ENCODE data around the gene RIN3. TPM values are rescaled to one million over a fixed set of nuclear protein-coding genes. Genes with fewer than 3 reads are reported as not detected.
A peak's percentile ranks its signal among the peaks of the same experiment; 100 is the strongest.

Gene RIN3
- polyA plus RNA-seq, 3 donors, result 42.8 to 144 (median 54.6) TPM

DNA sequence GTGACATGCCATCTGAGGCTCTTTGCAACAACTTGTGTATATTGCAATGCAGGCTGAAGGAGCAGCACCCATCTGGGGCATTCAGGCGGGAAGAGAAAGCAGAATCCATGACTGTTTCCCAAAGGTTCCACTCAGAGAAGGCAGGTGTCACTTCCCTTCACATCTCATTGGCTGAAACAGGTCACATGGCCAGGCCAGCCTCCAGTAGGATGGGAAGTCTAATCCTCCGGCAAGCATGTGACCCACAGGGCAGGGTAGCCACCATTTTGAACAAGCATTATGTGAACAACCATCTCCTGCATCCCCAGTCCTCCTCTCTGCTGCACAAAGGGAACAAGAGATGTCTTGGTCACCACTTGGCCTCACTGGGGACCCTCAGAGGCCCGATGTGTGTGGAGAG, 70.6 kb downstream of the RIN3 start:
- WGBS (ENCODE audit: insufficient coverage), result 89% methylated on average over 1 of the region's 3 CpGs
- peaks cover 84 to 90% of the 10 kb centered on the region in 2 donors for H3K36me3 Mint-ChIP-seq
- intact Hi-C loops (cut with micrococcal nuclease), result loop anchor here in 1 of 2 donors (10.0 kb wide), 1 partner anchor 71 kb away; no protein-coding TSS in a partner anchor

DNA sequence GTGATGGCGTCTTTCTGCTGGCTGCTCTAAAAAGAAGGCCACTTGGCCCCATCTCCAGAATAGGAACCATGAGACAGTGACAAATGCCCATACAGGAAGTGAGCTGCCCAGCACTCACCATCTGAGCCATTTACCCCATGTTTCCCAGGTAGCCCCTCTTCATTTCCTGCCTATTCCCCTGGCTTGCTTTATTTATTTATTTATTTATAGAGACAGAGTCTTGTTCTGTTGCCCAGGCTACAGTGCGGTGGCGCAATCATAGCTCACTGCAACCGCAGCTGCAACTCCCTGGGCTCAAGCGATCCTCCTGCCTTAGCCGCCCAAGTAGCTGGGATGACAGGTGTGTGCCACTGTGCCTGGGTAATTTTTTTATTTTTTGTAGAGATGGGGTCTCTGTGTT, 71.2 kb downstream of the RIN3 start:
- H3K4me3 ChIP-seq (replicated peaks in 1 of 3; ENCODE audit: low read depth in 2 of 3, low read length in 3 of 3), result no peak overlapping the region
- no peak overlapping the region for H2AFZ ChIP-seq (ENCODE audit: insufficient read depth, low read depth, low read length, poor library complexity, severe bottlenecking)
- H3K4me1 ChIP-seq (ENCODE audit: control insufficient read depth in 1 of 2, insufficient read depth in 2 of 2, low read length in 2 of 2), result peaks cover 32 to 39% of the 10 kb centered on the region in 2 donors
- peak overlapping the region; percentile 76 to 93 (median 92) for H3K27ac Mint-ChIP-seq
- H3K9me3 ChIP-seq (replicated peaks in 1 of 2; ENCODE audit: control insufficient read depth in 1 of 2, insufficient read depth in 1 of 2, low read length in 2 of 2), result no peaks in the 10 kb centered on the region
- H3K4me2 ChIP-seq (replicated peaks; ENCODE audit: extremely low read depth, low read length, poor library complexity, severe bottlenecking), result no peak overlapping the region
- H4K20me1 ChIP-seq (ENCODE audit: insufficient read depth, low read length), result peaks cover 94% of the 10 kb centered on the region
- TF ChIP-seq, protein P1, sequence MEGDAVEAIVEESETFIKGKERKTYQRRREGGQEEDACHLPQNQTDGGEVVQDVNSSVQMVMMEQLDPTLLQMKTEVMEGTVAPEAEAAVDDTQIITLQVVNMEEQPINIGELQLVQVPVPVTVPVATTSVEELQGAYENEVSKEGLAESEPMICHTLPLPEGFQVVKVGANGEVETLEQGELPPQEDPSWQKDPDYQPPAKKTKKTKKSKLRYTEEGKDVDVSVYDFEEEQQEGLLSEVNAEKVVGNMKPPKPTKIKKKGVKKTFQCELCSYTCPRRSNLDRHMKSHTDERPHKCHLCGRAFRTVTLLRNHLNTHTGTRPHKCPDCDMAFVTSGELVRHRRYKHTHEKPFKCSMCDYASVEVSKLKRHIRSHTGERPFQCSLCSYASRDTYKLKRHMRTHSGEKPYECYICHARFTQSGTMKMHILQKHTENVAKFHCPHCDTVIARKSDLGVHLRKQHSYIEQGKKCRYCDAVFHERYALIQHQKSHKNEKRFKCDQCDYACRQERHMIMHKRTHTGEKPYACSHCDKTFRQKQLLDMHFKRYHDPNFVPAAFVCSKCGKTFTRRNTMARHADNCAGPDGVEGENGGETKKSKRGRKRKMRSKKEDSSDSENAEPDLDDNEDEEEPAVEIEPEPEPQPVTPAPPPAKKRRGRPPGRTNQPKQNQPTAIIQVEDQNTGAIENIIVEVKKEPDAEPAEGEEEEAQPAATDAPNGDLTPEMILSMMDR (IDR thresholded peaks at IDR 0.05), result no peak
- peaks cover 52% of the 10 kb centered on the region for H3K4me1 Mint-ChIP-seq
- peak overlapping the region; percentile 1 to 66 for H3K27ac ChIP-seq (ENCODE audit: low read depth in 1 of 2, low read length in 2 of 2)
- peak overlapping the region in 1 of 2 donors; percentile 50 for H3K4me3 Mint-ChIP-seq
- H3K9ac ChIP-seq (ENCODE audit: insufficient read depth, low read length, poor library complexity, severe bottlenecking), result no peak overlapping the region
- peaks cover 3% of the 10 kb centered on the region for H3K79me2 ChIP-seq (ENCODE audit: insufficient read depth, low read length)
- intact Hi-C loops (cut with micrococcal nuclease), result loop anchor here in 1 of 2 donors (10.0 kb wide), 1 partner anchor 70 kb away; no protein-coding TSS in a partner anchor
- H3K27me3 ChIP-seq (ENCODE audit: control insufficient read depth in 2 of 2, insufficient read depth in 2 of 2, low read length in 2 of 2), result no peaks in the 10 kb centered on the region
- peak; percentile 77 to 84 (median 81) for DNase-seq
- peaks cover 23 to 78% of the 10 kb centered on the region in 2 donors for H3K36me3 ChIP-seq (replicated peaks in 1 of 2; ENCODE audit: control insufficient read depth in 1 of 2, insufficient read depth in 2 of 2, low read length in 2 of 2)
- H3K27me3 Mint-ChIP-seq (ENCODE audit: low read depth in 3 of 3), result peaks cover 0 to 2% (median 2%) of the 10 kb centered on the region in 3 donors
- 15% methylated on average over 5 of the region's 6 CpGs for WGBS (ENCODE audit: insufficient coverage)
- peaks cover 0 to 6% (median 0%) of the 10 kb centered on the region in 7 donors for H3K9me3 Mint-ChIP-seq
- H3K36me3 Mint-ChIP-seq, result peaks cover 84 to 89% of the 10 kb centered on the region in 2 donors

More for the DNA sequence above, 70.6 kb downstream of the RIN3 start:
- H3K27ac Mint-ChIP-seq, result peak overlapping the region; percentile 71 to 93 (median 91)
- TF ChIP-seq, protein P1 (IDR thresholded peaks at IDR 0.05), result no peak
- Histone ChIP-seq H4K20me1 (ENCODE audit: insufficient read depth, low read length) (peaks cover 94% of the 10 kb centered on the region), H3K27ac (ENCODE audit: low read depth in 1 of 2, low read length in 2 of 2) (peak overlapping the region; percentile 1 to 63), H3K36me3 (replicated peaks in 1 of 2; ENCODE audit: control insufficient read depth in 1 of 2, insufficient read depth in 2 of 2, low read length in 2 of 2) (peaks cover 27 to 78% of the 10 kb centered on the region in 2 donors), H2AFZ (ENCODE audit: insufficient read depth, low read depth, low read length, poor library complexity, severe bottlenecking) (no peak overlapping the region), H3K4me1 (ENCODE audit: control insufficient read depth in 1 of 2, insufficient read depth in 2 of 2, low read length in 2 of 2) (peaks cover 32 to 39% of the 10 kb centered on the region in 2 donors), H3K79me2 (ENCODE audit: insufficient read depth, low read length) (peaks cover 3% of the 10 kb centered on the region), H3K9ac (ENCODE audit: insufficient read depth, low read length, poor library complexity, severe bottlenecking) (no peak overlapping the region), H3K4me3 (replicated peaks in 1 of 3; ENCODE audit: low read depth in 2 of 3, low read length in 3 of 3) (no peak overlapping the region), H3K4me2 (replicated peaks; ENCODE audit: extremely low read depth, low read length, poor library complexity, severe bottlenecking) (no peak overlapping the region), H3K27me3 (ENCODE audit: control insufficient read depth in 2 of 2, insufficient read depth in 2 of 2, low read length in 2 of 2) (no peaks in the 10 kb centered on the region), H3K9me3 (replicated peaks in 1 of 2; ENCODE audit: control insufficient read depth in 1 of 2, insufficient read depth in 1 of 2, low read length in 2 of 2) (no peaks in the 10 kb centered on the region)
- DNase-seq, result peak in 1 of 3 donors; percentile 50
- peaks cover 0 to 4% (median 2%) of the 10 kb centered on the region in 3 donors for H3K27me3 Mint-ChIP-seq (ENCODE audit: low read depth in 3 of 3)
- H3K4me3 Mint-ChIP-seq, result no peak overlapping the region
- peaks cover 50% of the 10 kb centered on the region for H3K4me1 Mint-ChIP-seq
- H3K9me3 Mint-ChIP-seq, result peaks cover 0 to 6% (median 0%) of the 10 kb centered on the region in 7 donors
